ENCODE data around the gene CFAP65.

DNA sequence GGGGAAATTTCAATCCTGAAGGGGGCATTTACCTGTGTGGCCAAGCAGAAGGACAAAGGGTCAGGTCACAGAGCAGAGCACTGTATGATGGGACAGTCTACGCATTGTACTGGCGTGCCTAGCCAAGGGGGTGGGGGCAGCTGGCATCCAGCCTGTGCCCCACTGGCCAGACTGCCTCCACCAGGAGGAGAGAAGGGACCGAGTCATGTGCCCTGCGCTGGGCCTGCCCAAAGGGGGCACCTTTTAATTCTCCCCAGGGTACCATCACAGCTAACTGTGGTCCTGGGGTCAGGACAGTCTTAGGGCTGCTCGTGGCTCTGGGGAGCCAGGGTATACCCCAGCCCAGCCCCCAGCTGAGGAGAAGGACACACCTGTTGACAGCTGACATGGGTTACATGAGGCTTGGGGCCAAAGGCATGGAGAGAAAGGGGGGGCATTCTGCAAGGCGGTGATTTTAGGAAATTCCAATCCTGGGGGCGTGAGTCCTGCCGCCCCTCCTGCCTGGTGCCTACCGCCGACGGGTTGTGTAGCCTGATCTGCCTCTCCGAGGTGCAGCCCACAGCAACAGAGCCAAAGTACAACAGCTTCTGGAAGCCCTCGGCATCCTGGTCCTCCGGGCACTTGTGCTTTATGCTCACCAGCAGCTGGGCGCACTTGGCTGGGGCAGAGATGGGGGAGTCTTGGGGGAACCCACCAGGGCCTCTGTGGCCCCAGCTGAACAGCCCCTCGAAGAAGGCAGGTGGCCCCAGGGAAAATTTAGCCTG is 11.0 kb downstream of the CFAP65 start:
- TF ChIP-seq, protein P1, sequence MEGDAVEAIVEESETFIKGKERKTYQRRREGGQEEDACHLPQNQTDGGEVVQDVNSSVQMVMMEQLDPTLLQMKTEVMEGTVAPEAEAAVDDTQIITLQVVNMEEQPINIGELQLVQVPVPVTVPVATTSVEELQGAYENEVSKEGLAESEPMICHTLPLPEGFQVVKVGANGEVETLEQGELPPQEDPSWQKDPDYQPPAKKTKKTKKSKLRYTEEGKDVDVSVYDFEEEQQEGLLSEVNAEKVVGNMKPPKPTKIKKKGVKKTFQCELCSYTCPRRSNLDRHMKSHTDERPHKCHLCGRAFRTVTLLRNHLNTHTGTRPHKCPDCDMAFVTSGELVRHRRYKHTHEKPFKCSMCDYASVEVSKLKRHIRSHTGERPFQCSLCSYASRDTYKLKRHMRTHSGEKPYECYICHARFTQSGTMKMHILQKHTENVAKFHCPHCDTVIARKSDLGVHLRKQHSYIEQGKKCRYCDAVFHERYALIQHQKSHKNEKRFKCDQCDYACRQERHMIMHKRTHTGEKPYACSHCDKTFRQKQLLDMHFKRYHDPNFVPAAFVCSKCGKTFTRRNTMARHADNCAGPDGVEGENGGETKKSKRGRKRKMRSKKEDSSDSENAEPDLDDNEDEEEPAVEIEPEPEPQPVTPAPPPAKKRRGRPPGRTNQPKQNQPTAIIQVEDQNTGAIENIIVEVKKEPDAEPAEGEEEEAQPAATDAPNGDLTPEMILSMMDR (IDR thresholded peaks at IDR 0.05) = no peak
- no peak for TF ChIP-seq POLR2A (IDR thresholded peaks at IDR 0.05)
